ENCODE data around the gene C2CD4D.
A peak's percentile ranks its signal among the peaks of the same experiment; 100 is the strongest.

Gene C2CD4D

DNA sequence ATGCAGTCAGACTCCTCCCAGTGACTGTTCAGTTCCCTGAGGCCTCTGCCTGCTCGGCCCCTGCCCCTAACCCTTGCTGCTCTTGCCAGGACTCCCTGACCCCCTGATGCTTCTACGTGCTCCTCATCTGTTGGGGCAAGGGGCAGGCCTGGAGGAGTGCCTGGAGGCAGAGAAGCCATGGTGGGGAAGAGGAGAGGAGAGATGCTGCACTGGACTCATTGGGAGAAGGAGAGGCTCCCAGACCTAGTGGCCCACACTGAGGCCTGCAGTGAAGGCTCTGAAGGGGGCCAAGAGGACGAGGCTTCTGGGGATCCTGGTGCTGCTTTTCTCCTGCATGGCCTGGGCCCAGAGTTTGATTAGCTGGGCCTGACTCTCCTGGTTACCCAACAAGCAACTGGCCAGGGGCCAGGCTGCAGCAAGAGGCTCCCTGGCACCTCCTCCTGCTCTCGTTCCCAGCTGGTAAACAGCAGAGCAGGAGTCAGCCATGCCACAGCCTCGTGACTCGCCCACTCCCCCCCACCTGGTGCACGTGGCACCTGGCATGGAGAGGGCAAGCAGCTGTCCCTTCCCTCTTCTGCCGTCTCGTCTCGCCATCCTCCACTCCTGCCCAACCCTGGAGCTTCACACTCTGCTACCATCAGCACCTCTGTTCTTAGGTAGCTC, 7.2 kb downstream of the C2CD4D start:
- peak; percentile 85 for DNase-seq

DNA sequence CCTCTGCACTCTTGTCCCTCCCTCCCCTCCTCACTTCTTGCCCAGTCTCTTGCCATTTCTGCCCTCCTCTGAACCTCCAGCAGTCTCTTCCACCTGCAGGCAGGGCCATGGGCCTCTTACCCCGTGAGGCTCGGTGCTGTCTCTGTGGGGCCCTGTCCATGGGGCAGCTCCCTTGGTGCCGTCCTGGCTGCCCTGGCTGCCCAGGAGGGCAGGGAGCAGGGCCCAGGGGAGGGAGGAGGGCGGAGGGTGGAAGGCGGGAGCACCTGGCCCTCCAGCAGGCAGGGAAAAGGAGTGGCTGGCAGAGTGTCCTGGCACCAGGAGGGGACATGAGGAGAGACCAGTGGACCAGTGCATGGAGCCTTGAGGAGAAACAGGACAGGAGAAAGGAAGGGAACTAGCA, 8.0 kb downstream of the C2CD4D start, which contains the start of gene RORC:
Gene RORC, minus strand, starts transcription at position 198 of the 400 bp plus-strand sequence. Its CDS starts 38 bp downstream, at position 160.
- peak; percentile 10 for DNase-seq

DNA sequence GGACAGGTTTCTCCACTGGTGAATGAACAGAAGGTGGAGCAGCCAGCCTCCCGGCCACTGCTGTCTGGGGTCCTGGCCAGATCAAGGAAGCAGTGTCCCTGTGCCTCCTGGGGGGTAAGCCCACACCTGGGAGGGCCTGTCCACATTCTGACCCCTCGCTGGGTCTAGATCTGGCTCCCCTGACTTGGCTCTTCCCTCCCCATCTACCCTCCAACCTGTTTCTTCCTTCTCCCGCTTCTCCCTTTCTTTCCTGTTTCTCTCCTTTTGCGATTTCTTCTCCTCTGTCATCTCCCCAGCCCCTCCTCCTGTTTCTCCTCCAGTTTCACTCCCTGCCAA, 8.4 kb downstream of the C2CD4D start:
- no peak for DNase-seq

DNA sequence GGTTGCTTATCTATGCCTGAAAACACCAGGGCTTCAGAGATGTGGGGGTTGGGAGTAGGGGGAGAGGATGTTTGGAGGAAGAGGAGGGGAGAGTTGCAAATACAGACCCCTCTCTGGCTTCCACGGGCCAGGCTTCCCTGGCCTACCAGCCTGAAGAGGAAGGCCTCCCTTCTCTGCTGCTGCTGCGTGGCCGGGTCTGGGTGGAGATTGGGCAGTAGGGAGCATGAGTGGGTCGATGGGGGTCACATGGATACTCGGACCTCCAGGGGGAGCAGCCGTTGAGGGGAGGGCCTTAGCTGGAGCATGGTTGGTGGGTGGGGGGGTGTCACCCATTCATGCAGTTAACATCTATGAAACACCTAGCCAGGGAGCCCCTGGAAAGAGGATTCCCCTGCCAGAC, 9.6 kb downstream of the C2CD4D start:
- DNase-seq = no peak

DNA sequence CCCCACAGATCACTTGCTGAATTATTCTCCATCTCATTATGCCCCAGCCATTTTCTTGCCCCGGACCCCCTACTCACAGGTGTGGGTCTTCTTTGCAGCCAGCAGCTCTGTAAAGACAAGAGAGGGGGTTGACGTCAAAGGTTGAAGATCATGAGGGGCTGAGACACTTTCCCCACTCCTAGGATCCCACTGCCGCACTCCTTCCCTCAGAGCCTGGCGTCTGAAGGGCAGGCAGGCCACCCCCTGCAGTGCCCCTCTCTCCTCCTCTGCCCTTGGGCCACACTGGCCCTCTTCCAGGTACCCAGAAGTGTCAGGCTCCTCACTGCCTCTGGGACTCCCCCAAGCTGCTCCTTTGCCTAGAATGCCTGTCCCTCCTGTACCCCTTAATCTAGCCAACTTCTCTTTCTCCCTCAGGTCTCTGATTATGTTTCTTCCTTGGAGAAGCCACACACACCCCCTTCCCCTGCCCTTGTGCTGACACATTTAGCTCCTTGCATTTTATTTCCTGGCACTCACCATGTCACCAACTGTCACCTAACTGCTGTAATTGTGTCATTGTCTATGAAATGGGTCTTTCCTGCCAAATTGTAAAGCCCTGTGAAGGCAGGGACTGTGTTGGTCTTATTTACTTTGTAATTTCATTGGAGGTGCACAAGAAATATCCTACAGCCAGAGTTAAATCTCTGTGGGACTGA, 10.1 kb downstream of the C2CD4D start:
- DNase-seq = peak; percentile 74

DNA sequence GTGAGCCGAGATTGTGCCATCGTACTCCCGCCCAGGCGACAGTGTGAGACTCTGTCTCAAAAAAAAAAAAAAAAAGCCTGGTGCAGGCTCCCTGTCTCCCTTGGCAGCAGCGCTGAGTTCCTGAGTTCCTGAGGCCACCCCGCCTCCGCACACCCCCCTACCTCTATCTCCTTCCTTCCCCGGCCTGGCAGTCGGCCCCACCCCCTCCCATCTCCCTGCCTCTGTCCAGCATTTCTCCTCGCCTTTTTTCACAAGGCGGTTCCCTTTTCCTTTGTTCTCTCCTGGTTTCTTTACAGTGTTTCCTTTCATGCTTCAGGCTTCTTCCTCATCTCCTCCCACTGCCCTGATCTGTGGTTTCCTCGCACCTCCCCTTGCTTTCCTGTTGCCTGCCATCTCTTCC, 10.7 kb downstream of the C2CD4D start:
- DNase-seq = peak; percentile 80

DNA sequence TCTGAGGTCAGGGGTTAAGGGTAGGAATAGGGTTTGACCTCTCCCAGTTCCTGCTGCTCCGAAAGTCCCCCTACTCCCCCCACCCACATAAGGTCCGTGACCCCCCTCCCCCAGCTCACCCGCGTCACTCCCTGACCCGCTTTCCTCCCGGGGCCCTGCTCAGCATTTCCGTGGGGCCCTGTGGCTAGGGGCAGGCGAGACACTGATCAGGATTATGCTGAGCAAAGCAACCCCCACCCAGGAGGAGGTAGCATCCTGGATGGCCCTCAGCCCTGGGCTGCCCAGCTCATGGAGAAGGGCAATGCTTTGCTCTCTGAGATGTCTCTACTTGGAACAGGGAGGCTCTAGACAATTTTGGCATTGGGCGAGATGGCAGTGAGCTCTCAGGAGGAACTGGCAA, 11.8 kb downstream of the C2CD4D start:
- DNase-seq = no peak

DNA sequence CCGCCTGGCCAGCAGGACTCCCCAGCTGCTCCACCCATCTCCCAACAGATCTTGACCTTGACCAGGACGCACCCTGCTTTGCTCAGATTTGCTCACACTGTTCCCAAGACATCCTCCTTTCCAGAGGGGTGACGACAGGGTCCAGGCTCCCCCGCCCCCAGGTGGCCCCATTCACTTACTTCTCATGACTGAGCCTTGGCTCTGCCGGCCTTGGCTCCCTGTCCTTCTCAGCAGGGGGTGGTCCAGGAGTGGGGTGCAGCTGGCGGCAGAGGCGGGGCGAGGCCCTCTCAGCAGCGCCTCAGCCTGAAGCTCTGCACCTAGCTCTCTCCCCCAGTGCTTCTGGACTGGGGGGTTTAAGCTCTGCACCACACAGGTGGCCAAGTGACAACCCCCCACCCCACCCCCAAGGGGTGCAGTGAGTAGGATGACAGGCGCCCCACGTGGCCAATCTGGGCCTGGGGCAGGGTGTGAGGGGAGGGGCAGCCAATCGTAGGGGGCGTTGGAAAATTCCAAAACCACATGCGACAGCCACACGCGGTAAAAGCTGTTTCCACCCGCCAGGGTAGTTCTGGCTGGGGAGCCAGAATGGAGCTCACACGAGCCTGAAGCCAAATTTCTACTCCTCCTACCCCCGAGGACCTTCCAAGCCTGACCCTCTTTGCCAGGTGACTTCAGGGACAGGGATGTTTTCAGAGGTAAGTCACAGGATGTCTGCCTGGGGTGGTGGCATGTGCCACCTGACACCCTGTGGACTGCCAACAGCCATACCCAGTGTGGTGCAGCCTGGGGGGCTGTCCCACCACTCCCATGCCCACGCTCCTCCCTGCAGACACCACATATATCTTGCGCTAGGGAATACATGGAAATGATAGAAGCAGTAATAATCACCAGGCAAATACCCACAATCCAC, 13.6 kb downstream of the C2CD4D start:
- no peak for DNase-seq

DNA sequence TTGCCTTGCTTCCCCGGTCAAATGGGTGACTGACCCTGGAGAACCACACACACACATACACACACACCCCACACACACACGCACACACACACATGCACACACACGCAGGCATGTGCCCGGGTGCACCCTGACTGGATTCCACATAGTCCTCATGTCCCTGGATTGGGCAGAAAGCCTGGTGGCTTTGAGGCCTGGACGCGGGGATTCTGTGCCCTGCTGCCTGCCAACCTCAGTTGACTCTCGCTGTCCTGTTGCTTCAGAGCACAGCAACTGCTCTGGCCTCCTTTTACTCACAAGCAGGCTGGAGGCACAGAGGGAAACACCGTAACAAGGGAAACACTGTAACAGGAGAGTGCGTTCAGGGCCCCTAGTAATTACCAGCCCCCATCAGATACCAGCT, 14.4 kb downstream of the C2CD4D start:
- no peak for DNase-seq

DNA sequence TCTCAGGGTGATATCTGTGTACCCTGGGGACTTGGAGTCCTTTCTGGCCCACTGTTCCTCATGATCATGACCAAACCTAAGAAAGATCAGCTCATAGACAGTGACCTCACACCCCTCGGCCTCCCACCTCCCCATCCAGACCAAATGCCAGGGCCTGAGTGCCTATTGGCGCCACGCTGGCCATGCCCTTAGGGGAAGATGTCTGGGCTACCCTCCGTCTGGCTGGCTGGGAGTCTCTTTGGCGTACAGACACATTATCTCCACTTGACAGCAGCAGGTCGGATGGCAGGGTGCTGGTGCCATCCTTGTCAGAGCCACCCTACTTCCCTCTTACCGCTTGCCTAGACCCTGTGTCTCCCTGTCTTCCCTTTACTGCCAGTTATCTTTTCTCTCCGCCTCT, 16.4 kb downstream of the C2CD4D start:
- no peak for DNase-seq

DNA sequence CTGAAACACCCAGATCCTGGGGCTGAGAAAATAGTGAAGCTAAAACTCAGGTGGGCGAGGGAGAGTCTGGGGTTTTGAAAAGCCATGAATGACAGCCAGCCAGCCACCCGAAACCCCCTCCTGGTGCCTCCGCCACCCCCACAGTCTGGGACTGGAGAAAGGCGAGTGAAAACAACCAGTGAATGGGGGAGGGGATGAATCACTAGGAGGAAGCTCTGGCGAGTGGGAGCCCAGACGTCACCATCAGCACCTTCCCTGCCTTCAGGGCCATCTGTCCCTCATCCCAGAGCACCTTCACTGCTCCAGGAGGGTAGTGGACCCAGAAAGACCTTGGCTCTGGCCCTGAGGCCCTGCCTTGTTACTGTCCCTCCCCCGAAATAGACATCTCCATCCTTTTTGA, 17.2 kb downstream of the C2CD4D start:
- DNase-seq = no peak

DNA sequence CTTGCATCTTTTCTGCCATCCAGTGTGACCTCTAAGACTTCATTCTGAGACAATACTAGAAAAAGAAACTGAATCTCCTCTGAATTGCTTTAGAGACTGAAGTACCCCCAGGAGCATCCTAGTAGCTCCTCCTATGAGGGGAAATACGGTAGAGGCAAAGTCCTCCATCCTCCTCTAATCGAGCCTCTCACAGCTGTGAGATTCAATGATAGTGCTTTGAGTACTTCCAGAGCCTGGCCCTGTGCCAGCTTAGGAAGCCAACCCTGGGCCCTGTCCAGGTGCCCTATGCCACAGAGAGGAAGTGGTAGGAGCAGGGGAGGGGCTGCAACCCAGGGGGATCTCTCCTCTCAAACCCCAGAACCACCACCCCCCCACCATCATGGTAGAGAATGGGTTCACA, 18.7 kb downstream of the C2CD4D start:
- peak; percentile 69 for DNase-seq

DNA sequence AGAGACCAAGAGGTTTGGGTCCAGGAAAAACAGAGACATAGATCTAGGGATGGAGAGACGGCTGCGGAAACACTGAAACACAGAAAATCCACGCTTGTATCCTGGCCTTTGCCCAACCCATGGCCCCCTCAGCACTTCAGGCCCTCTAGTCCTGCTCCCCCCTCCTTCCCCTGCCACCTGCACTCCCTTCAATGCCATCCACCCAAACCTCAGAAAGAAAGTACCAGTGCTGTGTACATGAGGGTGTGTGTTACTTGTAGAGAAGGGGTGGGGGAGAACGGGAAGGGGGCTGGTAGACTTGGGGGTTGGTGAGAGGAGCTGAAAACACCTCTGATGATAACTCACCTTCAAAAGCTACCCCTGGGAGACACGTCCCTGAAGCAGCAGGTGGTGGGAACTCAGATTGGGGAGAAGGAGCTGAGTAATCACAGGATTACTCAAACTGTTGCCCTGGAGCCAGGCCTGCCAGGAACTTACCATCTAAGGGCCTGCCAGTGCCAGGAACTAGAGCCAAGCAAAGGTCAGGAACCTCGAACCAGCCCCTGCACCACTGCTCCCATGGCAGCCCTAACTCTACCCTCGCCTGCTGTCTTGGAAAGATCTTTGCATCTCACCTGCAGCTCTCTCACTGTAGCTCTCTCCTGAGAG, 19.5 kb downstream of the C2CD4D start:
- DNase-seq = no peak

DNA sequence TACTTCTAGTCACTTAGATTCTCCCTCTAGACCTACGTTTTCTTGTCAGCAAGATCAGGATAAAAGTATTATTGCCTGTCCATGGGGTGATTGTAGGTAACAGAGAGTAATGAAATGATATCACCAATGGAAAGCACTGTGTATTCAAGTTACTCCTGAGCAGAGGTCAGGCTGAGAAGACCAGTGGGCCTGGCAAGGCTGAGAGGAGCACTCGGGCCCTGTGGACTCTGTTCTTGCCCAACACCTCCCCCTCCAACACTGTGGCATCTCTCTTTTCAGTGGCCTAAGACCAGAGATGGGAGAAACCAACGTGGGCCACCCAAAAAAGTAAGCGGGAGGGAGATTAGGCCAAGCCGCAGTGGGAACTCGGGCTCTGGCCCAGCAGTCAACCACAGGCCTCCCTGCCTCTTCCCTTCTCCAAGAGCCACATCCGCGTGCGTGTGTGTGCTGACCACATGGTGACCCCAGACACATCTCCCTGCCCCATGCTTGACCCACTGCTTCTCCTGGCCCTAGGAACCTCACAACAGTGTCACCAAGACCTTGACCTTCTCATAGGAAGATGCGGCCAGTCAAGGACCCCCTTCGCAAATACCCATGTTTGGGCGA, 20.3 kb downstream of the C2CD4D start:
- DNase-seq = no peak

DNA sequence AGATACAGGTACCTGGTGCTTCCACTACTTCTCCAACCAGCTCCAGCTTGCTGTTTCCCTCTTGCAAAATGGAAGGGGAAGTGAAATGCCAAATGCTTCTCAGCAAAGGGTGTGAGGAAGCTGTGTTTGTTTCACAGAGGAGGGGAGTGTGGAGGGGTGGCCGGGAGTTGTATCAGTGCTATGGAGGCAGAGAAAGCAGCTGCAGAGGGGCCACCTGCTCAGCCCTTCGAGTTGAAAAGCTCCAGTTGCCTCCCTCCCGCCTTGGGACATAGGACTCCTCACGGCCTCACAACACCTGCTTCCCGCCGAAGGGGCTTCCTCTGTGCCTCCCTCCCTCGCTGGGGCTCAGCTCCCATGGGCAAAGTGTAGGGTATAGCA, 22.3 kb downstream of the C2CD4D start:
- no peak for DNase-seq

DNA sequence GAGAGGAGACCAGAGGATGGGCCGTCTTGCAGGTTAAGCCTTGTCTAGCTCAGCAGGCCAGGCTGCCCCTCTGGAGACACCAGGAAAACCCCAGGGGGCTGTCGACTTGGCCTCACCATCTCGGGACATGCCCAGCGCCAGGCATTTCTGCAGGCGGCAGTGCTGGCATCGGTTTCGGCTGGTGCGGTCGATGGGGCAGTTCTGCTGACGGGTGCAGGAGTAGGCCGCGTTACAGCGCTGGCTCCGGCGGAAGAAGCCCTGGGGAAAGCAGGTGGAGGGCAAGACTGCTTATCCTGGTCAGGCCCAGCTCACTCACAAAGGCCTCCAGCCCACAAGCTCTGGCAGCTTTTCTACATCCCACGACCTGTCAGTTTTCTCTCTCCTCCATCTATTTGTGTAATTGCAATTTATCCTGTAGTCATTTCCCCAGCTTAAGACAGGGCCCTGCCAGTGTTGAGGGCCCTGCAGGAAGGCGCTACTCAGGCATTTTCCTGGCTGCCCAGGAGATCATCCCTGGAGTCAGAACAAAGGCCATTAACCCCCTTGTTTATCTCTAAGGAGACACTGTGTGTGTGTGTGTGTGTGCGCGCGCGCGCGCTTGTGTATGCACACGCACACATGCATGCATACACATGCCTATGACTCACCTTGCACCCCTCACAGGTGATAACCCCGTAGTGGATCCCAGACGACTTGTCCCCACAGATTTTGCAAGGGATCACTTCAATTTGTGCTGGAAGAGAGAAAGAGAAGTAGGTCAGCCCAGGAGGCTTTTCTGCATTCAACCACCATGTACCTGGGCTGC, 22.9 kb downstream of the C2CD4D start:
- DNase-seq = peak; percentile 11

DNA sequence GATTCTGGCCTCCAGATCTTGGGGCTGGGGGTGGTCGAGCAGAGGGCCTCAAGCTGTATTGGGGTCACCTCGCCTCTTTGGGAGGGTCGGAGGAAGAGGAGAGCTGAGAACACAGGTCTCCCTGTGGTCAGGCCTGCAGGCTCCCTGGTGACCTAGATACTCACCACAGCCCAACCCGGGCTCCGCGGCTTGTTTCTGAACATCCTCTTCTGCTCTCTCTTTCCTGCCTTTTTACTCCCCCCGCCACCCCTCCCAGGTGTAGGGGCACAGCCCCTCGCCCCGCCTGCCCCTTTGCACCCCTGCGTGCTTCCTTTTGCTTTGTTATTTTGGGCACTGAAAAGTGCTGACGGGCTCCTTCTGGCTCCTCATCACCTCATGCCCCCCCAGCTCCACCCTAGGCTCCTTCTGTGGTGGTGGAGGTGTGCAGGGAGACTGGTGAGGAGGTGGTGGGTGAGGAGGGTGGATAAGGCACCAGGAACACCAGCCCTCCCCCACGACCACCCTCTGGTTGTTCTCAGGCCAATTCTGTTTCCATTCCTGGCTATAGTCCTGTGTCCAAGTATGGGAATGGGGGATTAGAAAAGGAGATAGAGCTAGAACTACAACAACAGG, 23.8 kb downstream of the C2CD4D start:
- no peak for DNase-seq

DNA sequence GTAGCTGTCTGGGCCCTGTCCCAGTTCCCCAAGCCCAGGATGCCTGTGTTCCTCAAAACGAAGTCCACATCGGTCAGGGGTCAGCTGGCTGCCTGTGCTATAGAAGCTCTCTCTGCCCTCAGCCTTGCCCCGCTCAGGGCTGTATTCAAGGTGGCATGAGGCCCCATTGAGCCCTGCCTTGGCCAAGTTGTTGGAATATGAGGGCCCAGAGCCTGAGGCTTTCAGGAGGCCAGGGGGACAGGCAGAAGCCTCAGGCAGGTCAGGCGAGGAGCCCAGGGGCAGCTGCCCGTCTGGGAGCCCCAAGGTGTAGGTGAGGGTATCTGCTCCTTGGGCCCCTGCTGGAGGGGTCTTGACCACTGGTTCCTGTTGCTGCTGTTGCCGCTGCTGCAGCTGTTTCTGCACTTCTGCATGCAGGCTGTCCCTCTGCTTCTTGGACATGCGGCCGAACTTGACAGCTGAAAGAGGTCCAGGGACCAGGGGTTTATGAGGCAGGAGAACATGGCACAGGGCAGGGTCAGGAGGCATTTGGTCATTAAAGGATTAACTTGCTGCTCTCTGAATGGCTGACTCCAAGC, 24.6 kb downstream of the C2CD4D start:
- no peak for DNase-seq

DNA sequence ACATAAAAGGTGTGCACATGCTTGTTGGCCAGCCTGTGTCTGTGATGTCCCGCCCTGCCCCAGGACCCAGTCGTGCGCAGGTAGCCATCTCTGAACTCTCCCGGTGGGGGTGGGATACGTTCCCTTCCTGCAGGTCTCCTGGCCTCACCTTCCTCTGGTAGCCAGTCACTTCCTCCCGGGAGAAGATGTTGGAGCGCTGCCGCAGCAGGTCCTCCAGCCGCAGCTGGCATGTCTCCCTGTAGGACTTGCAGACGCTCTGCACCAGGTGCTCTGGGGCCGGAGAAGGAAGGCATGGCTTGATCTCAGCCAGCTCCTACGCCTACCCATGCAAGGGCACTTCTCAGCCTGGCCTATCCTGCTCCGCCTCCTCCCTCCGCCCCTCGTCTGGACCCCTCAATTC, 25.2 kb downstream of the C2CD4D start:
- DNase-seq = no peak

DNA sequence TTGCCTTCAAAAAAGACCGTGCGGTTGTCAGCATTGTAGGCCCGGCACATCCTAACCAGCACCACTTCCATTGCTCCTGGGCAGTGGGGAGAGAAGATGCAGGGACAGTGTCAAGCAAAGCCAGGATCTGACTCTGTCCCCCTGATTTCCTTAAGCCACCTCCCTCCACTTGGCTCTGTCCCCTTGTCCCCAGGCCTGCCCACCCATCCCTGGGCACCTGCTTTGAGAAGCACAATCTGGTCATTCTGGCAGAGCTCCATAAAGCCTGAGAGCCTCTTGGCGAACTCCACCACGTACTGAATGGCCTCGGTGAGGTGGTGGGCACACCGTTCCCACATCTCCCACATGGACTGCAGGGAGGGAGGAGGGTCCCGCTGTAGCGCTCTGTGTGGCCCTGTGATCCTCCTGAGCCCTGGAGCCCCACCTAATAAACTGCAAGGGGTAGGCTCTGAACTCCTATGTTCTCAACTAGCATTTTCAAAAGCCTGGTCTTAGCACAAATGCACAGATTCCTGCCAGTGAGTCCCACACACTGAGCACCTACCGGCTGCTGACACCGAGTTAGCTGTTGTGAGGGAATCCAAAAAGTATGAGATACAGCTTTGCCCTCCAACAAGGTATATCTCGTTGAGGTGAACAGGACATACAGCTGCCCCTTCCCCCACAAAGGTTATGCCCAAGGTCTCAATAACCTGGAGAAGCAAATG, 26.2 kb downstream of the C2CD4D start:
- DNase-seq = no peak

DNA sequence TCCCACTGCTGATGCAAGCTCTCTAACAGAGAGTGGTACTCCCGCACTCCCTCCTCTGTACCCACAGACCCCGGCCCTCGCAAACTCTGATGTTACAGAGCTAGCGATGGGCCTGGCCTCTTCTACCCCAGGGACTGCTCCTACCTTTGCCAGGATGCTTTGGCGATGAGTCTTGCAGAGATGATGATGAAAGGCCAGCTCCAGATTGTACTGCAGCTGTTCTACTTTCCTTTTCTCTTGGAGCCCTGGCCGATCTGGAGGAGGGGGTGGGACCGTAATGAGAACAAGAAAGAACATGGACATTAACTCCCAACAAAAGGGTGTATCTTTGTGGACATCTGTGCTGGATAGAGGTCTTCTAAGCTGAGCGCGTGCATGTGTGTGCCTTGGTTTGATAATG, 28.4 kb downstream of the C2CD4D start:
- no peak for DNase-seq

All from NCI-H69 (cell line).